ENCODE data around the gene TLR7.

DNA sequence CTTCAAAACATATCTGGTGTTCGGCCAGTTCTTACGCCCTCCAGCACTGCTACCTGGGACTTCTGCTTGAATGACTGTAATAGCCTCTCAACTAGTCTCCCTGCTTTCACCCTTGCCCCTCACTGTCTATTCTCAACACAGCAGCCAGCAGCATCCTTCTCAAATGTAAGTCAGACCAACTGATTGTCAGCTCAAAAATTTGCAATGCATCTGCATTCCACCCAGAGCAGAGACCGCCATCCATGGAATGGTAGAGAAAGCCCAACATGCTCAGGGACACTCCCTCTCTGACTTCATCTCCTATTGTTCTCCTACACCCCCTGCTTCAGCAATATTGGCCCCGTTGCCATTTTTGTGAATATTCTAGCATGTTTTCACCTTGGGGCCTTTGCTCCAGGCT lies 5.9 kb downstream of the TLR7 start:
- TF ChIP-seq, protein P1, sequence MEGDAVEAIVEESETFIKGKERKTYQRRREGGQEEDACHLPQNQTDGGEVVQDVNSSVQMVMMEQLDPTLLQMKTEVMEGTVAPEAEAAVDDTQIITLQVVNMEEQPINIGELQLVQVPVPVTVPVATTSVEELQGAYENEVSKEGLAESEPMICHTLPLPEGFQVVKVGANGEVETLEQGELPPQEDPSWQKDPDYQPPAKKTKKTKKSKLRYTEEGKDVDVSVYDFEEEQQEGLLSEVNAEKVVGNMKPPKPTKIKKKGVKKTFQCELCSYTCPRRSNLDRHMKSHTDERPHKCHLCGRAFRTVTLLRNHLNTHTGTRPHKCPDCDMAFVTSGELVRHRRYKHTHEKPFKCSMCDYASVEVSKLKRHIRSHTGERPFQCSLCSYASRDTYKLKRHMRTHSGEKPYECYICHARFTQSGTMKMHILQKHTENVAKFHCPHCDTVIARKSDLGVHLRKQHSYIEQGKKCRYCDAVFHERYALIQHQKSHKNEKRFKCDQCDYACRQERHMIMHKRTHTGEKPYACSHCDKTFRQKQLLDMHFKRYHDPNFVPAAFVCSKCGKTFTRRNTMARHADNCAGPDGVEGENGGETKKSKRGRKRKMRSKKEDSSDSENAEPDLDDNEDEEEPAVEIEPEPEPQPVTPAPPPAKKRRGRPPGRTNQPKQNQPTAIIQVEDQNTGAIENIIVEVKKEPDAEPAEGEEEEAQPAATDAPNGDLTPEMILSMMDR (conservative IDR thresholded peaks at IDR 0.05 in 1 of 2, IDR thresholded peaks at IDR 0.05 in 1 of 2; ENCODE audit: extremely low read depth in 1 of 2, insufficient read depth in 1 of 2, low read depth in 1 of 2, low read length in 2 of 2) = no peak
- no peak for TF ChIP-seq EZH2 (IDR thresholded peaks at IDR 0.05; ENCODE audit: borderline replicate concordance, low read length)

Data from mammary epithelial cell (primary cell).